Smooth muscle cell (in vitro differentiated cells): ENCODE data around the gene TRAF1. TPM values are rescaled to one million over a fixed set of nuclear protein-coding genes. Genes with fewer than 3 reads are reported as not detected.

Experiments used
- DNase-seq: peaks from one replicate; lab custom pipeline; 2025; ENCODE audit not compliant: unreplicated experiment; lab: John Stamatoyannopoulos, UW
- H2AFZ ChIP-seq: fragments of 200-600 bp; sonication (generic); 2 replicates; pipeline ENCODE4 v1.6.0; 2016; ENCODE audit warnings: antibody characterized with exemption, low read depth, mild to moderate bottlenecking
- H3F3A ChIP-seq: fragments of 200-600 bp; sonication (generic); 2 replicates; pipeline ENCODE4 v1.6.0; 2017; ENCODE audit warnings: antibody characterized with exemption, low read depth
- H3K27ac ChIP-seq: fragments of 200-600 bp; sonication (generic); 2 replicates; pipeline ENCODE4 v1.5.1; 2016; ENCODE audit warnings: low read depth, mild to moderate bottlenecking
- H3K27me3 ChIP-seq: fragments of 200-600 bp; sonication (generic); 2 replicates; pipeline ENCODE4 v1.6.1; 2016; ENCODE audit warnings: low read depth, mild to moderate bottlenecking
- H3K36me3 ChIP-seq: fragments of 200-600 bp; sonication (generic); 2 replicates; pipeline ENCODE4 v1.5.1; 2016; ENCODE audit warnings: low read depth
- H3K4me1 ChIP-seq: fragments of 200-600 bp; sonication (generic); 2 replicates; pipeline ENCODE4 v1.5.1; 2016; ENCODE audit warnings: low read depth
- H3K4me2 ChIP-seq: fragments of 200-600 bp; sonication (generic); 2 replicates; pipeline ENCODE4 v1.6.0; 2016; ENCODE audit warnings: mild to moderate bottlenecking
- H3K4me3 ChIP-seq: fragments of 200-600 bp; sonication (generic); 2 replicates; pipeline ENCODE4 v1.5.1; 2016; ENCODE audit warnings: mild to moderate bottlenecking
- H3K79me2 ChIP-seq: fragments of 200-600 bp; sonication (generic); 2 replicates; pipeline ENCODE4 v1.6.0; 2016; ENCODE audit warnings: low read depth, mild to moderate bottlenecking
- H3K9ac ChIP-seq: fragments of 200-600 bp; sonication (generic); 2 replicates; pipeline ENCODE4 v1.6.0; 2016; ENCODE audit warnings: low read depth
- H3K9me3 ChIP-seq: fragments of 200-600 bp; sonication (generic); replicated peaks from 2 replicates; pipeline ENCODE4 v1.5.1; 2016; ENCODE audit warnings: low read depth
- H4K20me1 ChIP-seq: fragments of 200-600 bp; sonication (generic); 2 replicates; pipeline ENCODE4 v1.6.0; 2016; ENCODE audit warnings: low read depth
- whole genome bisulfite sequencing: methylation state at CpG from one replicate; pipeline ENCODE4 v1.1.7; 2016; ENCODE audit warnings: low lambda C conversion rate; 5-methylcytosine and 5-hydroxymethylcytosine counted together
- polyA plus RNA-seq: library from polyadenylated mRNA; unstranded; fragments of >200 nt; fragmentation: Nextera tagmentation; extraction: Ambion mirVana; gene quantifications from 2 replicates; pipeline ENCODE4 v1.2.1, GENCODE V29; 2016
- total RNA-seq: library from RNA; depleted of rRNA; stranded (reverse); fragments of >200 nt; gene quantifications from 2 replicates; pipeline ENCODE4 v1.2.3, GENCODE V29; 2014
- TF ChIP-seq, protein P1 (sequence below): fragments of 200-600 bp; sonication (generic); IDR thresholded peaks from 2 replicates; pipeline ENCODE4 v1.5.1; 2017; ENCODE audit warnings: borderline replicate concordance, mild to moderate bottlenecking, antibody characterized with exemption; ENCODE audit not compliant: insufficient read depth, poor library complexity, severe bottlenecking

The TRAF1 gene
- total and polyA plus RNA-seq, 2 experiments from 2014 or later = 2.9 to 5.4 TPM

DNA sequence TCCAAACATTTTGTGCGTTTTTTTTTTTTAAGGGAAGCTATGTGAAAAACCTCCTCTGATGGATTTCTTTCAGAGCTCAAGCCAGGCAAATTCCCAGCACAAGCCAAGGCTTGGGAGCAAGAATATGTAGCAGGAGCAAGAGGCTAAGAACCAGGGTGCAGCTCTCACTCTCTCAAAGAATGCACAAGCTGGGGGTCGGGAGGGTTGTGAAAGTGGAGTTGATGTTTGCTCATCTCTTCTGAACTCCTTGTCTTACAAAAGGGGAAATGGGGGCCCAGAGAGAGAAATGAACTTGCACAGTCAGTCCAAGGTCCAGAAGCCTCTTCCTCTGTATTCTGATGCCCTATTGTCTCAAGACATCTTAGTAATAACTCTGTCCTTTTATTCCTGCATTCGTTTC, 7.7 kb upstream of the TRAF1 start:
- no peaks in the 10 kb centered on the region for H3K36me3 ChIP-seq
- H3K4me3 ChIP-seq = no peak overlapping the region
- peaks cover 30% of the 10 kb centered on the region for H3F3A ChIP-seq
- peaks cover 7% of the 10 kb centered on the region for H3K4me1 ChIP-seq
- H3K9me3 ChIP-seq = no peaks in the 10 kb centered on the region
- peak overlapping the region; percentile 80 for H3K27ac ChIP-seq
- H2AFZ ChIP-seq = no peak overlapping the region
- no peaks in the 10 kb centered on the region for H4K20me1 ChIP-seq
- TF ChIP-seq, protein P1, sequence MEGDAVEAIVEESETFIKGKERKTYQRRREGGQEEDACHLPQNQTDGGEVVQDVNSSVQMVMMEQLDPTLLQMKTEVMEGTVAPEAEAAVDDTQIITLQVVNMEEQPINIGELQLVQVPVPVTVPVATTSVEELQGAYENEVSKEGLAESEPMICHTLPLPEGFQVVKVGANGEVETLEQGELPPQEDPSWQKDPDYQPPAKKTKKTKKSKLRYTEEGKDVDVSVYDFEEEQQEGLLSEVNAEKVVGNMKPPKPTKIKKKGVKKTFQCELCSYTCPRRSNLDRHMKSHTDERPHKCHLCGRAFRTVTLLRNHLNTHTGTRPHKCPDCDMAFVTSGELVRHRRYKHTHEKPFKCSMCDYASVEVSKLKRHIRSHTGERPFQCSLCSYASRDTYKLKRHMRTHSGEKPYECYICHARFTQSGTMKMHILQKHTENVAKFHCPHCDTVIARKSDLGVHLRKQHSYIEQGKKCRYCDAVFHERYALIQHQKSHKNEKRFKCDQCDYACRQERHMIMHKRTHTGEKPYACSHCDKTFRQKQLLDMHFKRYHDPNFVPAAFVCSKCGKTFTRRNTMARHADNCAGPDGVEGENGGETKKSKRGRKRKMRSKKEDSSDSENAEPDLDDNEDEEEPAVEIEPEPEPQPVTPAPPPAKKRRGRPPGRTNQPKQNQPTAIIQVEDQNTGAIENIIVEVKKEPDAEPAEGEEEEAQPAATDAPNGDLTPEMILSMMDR = no peak
- no peaks in the 10 kb centered on the region for H3K79me2 ChIP-seq
- WGBS = 84% methylated on average over 3 of the region's 3 CpGs
- no peak for DNase-seq
- no peak overlapping the region for H3K4me2 ChIP-seq
- no peaks in the 10 kb centered on the region for H3K27me3 ChIP-seq
- H3K9ac ChIP-seq = no peak overlapping the region

DNA sequence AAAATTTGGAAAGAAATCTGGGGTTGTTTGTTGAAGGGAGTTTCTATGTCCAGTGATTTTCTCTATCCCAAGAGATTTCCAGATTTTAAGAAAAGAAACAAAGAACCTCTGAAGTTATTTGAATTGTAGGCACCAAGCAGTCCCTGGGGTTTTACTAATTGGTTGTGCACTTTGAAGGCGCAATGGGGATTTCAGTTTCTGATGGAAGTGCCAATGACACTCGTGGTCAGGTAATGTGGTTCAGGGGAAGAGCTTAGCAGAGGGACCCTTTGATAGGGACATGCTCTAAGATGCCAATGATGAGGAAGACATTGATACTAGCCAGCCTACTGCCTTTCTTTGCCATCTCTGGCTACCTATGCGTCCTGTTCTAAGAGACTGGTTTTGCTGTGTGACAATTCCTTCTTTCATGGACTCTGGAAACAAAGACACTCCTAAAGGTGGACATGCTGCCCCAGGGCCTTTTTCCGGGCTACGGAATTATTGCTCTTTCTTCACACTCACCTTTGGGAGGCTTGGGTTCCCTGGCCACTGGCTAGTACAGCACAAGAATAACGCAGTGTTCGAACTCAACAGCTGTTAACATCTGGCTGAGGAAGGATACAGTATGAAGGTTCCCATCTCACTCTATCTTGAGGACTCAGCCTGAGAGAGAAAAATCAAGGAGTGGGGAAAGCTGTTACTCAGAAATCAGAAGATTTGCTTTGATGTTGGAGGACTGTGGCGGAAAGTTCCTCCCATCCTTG, 6.9 kb upstream of the TRAF1 start:
- DNase-seq = no peak
- no peak overlapping the region for H3K4me2 ChIP-seq
- WGBS = 93% methylated on average over 8 of the region's 8 CpGs
- no peak overlapping the region for H2AFZ ChIP-seq
- H3K4me3 ChIP-seq = no peak overlapping the region
- no peaks in the 10 kb centered on the region for H3K27me3 ChIP-seq
- no peak overlapping the region for H3K27ac ChIP-seq
- peaks cover 13% of the 10 kb centered on the region for H3K4me1 ChIP-seq
- no peaks in the 10 kb centered on the region for H3K36me3 ChIP-seq
- no peaks in the 10 kb centered on the region for H3K9me3 ChIP-seq
- TF ChIP-seq, protein P1 = no peak
- H3K79me2 ChIP-seq = no peaks in the 10 kb centered on the region
- H3F3A ChIP-seq = peaks cover 30% of the 10 kb centered on the region
- no peaks in the 10 kb centered on the region for H4K20me1 ChIP-seq
- H3K9ac ChIP-seq = no peak overlapping the region

DNA sequence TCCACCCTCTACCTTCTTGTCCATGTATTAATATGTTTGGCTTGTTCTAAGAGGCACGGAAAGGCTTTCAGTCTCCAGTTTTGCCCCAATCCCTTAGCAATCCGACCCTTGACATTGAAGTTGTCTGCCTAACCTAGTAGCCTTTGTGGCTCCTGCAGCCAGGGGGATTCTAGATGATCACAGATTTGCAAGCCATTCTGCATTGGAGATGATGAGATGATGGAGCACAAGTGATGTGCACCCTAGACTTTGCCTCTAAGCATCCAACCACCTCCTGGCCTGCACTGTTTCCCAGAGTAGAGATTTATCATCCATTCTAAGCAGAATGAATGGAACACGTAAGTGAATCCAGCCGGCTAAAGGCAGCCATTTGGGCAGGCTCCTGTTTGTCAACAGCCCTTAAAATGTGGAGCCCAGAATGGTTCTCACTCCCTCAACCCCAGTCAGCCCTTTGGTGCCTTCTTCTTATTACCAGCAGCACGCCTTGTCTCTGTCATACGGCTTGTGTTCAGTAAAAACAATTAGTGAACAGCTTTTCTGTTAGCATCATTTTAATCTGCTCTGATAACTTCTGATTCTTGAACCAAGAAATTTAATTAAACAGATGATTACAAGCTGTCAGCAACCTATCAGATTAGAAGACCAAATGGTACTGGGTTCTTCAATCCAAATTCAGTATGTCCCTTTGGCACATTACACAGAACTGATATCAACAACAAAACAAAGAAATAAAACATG, 5.7 kb upstream of the TRAF1 start:
- Histone ChIP-seq H3K36me3 (no peaks in the 10 kb centered on the region), H3K27ac (peak overlapping the region; percentile 84), H2AFZ (peak overlapping the region; percentile 52), H3K9me3 (no peaks in the 10 kb centered on the region), H3K4me1 (peaks cover 16% of the 10 kb centered on the region), H3F3A (peaks cover 26% of the 10 kb centered on the region), H3K4me2 (peak overlapping the region; percentile 20), H3K79me2 (no peaks in the 10 kb centered on the region), H3K4me3 (no peak overlapping the region), H3K27me3 (no peaks in the 10 kb centered on the region), H3K9ac (peak overlapping the region; percentile 25), H4K20me1 (no peaks in the 10 kb centered on the region)
- no peak for DNase-seq
- TF ChIP-seq, protein P1 = no peak
- WGBS = 72% methylated on average over 6 of the region's 6 CpGs
